ENCODE data around the gene TRIP13. TPM values are rescaled to one million over a fixed set of nuclear protein-coding genes. Genes with fewer than 3 reads are reported as not detected.
A peak's percentile ranks its signal among the peaks of the same experiment; 100 is the strongest.

TRIP13 gene
- total and polyA plus RNA-seq, 9 of the 15 experiments (the other 6 are each of a cell fraction or from before 2014, with no cell fraction given): 24.1 to 116 (median 53.2) TPM

DNA sequence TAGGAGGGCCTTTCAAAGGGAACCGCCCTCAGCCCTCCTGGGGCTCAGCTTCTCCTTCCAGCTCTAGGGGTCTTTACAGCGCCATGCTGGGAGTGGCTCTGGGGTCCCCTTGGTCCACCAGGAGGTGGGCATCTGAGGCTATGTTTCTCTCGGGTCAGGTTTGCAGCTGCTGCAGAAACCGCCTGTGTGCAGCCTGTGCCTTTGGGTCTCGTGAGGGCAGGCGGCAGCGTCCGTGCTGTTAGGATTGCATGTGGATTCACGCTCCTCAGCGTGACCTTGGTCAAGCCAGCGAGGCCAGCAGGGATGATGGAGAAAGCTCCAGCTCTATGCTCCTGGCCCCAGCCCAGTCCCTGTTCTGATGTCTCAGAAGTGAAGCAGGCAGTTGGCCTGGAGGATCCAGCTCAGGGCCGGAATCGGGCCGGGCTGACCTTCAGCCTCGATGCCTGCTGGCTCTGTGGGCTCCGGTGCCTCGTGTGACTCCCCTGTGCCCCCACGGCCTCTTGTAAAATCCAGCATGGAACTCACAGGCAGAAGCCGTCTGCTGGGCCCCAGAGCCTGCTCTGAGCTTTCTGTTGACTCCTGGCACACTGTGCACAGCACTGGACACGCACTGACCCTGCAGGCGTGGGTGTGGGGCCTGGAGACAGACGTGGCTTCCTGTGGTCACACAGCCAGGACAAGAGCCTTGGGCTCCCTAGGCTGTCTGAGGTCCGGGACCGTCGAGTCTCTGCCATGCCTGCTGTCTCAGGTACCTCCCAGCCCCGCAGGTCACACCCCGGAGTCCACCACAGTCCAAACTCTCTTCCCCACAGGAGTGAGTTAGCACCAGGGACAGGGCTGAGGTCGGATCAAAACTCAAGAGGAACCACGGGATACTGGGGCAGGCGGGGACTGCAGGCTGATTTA lies 54.3 kb downstream of the TRIP13 start:
- no peak overlapping the region for H2AFZ ChIP-seq (ENCODE audit: low read depth, low read length)
- no peak overlapping the region for H3K4me2 ChIP-seq (ENCODE audit: insufficient read depth, low read length)
- intact Hi-C loops (cut with micrococcal nuclease) (no loop called here), in situ Hi-C loops (cut with MboI) (loop anchor here (25.0 kb wide), 1 partner anchor 690 kb away; no protein-coding TSS in a partner anchor)
- H3K79me2 ChIP-seq (ENCODE audit: control insufficient read depth, insufficient read depth, low read length): no peaks in the 10 kb centered on the region
- no peaks in the 10 kb centered on the region for H3K9me1 ChIP-seq (ENCODE audit: control insufficient read depth, insufficient read depth, low read length)
- ATAC-seq: no peak
- no peak for FAIRE-seq
- H4K20me1 ChIP-seq (replicated peaks; ENCODE audit: control insufficient read depth, insufficient read depth, low read length): peaks cover 10% of the 10 kb centered on the region
- H3K4me1 ChIP-seq (replicated peaks in 1 of 2; ENCODE audit: control insufficient read depth in 2 of 2, insufficient read depth in 2 of 2, low read length in 2 of 2): peaks cover 0 to 9% of the 10 kb centered on the region in 2 experiments; a peak in 1 of 5 replicates
- H3K27me3 ChIP-seq (ENCODE audit: control insufficient read depth in 2 of 2, insufficient read depth in 2 of 2, low read length in 2 of 2): peaks cover 25 to 75% of the 10 kb centered on the region in 2 experiments; a peak in 4 of 5 replicates
- TF ChIP-seq SRSF7 (optimal IDR thresholded peaks at IDR 0.05; ENCODE audit: low read depth, low read length) (no peak), ZNF589 (CRISPR knock-in tag; IDR thresholded peaks at IDR 0.05; ENCODE audit: low read depth) (no peak), EHMT2 (IDR thresholded peaks at IDR 0.05) (no peak), NR3C1 (CRISPR knock-in tag; IDR thresholded peaks at IDR 0.05) (0 out of 2 replicates have a peak, but pooled peaks have one; percentile 40)
- H3K9me3 ChIP-seq (replicated peaks; ENCODE audit: control insufficient read depth, insufficient read depth, low read depth, low read length): no peaks in the 10 kb centered on the region
- DNase-seq (ENCODE audit: extremely low read depth in 1 of 4, low spot score in 3 of 4): no peak
- no peak overlapping the region for H3K27ac ChIP-seq (ENCODE audit: extremely low read depth, low read depth, low read length)
- no peaks in the 10 kb centered on the region for H3K36me3 ChIP-seq (ENCODE audit: control insufficient read depth, insufficient read depth, low read length)
- WGBS (ENCODE audit: insufficient coverage, low coverage, missing lambda C conversion rate): 4% methylated on average over 30 of the region's 30 CpGs
- peak overlapping the region in 1 of 2 experiments; percentile 18; a peak in 1 of 4 replicates for H3K9ac ChIP-seq (ENCODE audit: insufficient read depth in 1 of 2, low read depth in 2 of 2, low read length in 2 of 2)
- ChIA-PET POLR2A (interaction anchor here (0.6 to 0.7 kb wide), 5 partner anchors 26 to 714 kb away, joined by 3 to 4 read pairs (median 3); no protein-coding TSS in a partner anchor), CTCF (ENCODE audit: low intra/inter-chr PET ratio) (no interaction called here)
- no peak overlapping the region for H3K4me3 ChIP-seq
- no TSS peak for BruUV-seq (replicated peaks)

Measured in K562 (cell line).